ENCODE measurements around the gene ANKRD28.

The ANKRD28 gene

DNA sequence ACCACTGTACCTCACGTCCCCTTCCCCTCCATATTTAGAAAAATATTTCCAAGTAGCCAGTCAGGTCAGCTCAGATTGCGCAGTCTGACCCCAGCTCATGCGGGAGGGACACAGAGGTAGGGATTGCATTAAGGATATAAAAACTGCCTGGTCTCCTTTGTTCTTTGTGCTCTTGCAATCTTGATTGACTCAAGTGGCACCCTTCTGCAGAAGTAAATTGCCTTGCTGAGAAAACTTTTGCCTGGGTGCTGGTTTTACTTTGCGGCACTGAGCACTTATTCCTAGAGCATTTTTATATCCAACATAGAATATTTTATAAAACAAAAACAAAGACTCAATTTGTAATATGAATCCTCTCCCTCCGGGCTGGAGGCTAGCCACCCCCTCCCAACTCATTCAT is 141.4 kb downstream of the ANKRD28 start:
- Histone ChIP-seq H3K9ac (ENCODE audit: low read length) (no peak overlapping the region), H3F3A (ENCODE audit: insufficient read depth, low read length) (no peaks in the 10 kb centered on the region), H3K4me3 (ENCODE audit: low read depth, low read length, poor library complexity, severe bottlenecking) (no peak overlapping the region), H3K9me3 (ENCODE audit: low read length) (peaks cover 6% of the 10 kb centered on the region; the same call in 1 of the 2 replicates), H3K79me2 (ENCODE audit: insufficient read depth, low read length) (no peaks in the 10 kb centered on the region), H4K20me1 (ENCODE audit: insufficient read depth, low read length) (no peaks in the 10 kb centered on the region), H3K9me2 (ENCODE audit: low read depth, low read length) (no peaks in the 10 kb centered on the region), H3K4me1 (ENCODE audit: insufficient read depth, low read length, severe bottlenecking) (no peaks in the 10 kb centered on the region), H3K4me2 (ENCODE audit: low read length) (no peak overlapping the region), H3K27me3 (ENCODE audit: insufficient read depth, low read length) (no peaks in the 10 kb centered on the region; the same call in 1 of the 2 replicates), H2AFZ (ENCODE audit: low read length) (no peak overlapping the region), H3K27ac (ENCODE audit: low read depth, low read length, poor library complexity, severe bottlenecking) (no peak overlapping the region), H3K36me3 (ENCODE audit: insufficient read depth, low read length) (no peaks in the 10 kb centered on the region)
- TF ChIP-seq, protein P1, sequence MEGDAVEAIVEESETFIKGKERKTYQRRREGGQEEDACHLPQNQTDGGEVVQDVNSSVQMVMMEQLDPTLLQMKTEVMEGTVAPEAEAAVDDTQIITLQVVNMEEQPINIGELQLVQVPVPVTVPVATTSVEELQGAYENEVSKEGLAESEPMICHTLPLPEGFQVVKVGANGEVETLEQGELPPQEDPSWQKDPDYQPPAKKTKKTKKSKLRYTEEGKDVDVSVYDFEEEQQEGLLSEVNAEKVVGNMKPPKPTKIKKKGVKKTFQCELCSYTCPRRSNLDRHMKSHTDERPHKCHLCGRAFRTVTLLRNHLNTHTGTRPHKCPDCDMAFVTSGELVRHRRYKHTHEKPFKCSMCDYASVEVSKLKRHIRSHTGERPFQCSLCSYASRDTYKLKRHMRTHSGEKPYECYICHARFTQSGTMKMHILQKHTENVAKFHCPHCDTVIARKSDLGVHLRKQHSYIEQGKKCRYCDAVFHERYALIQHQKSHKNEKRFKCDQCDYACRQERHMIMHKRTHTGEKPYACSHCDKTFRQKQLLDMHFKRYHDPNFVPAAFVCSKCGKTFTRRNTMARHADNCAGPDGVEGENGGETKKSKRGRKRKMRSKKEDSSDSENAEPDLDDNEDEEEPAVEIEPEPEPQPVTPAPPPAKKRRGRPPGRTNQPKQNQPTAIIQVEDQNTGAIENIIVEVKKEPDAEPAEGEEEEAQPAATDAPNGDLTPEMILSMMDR (IDR thresholded peaks at IDR 0.05; ENCODE audit: low read length), result no peak
- TF ChIP-seq EZH2 (IDR thresholded peaks at IDR 0.05; ENCODE audit: borderline replicate concordance, low read length), result no peak

DNA sequence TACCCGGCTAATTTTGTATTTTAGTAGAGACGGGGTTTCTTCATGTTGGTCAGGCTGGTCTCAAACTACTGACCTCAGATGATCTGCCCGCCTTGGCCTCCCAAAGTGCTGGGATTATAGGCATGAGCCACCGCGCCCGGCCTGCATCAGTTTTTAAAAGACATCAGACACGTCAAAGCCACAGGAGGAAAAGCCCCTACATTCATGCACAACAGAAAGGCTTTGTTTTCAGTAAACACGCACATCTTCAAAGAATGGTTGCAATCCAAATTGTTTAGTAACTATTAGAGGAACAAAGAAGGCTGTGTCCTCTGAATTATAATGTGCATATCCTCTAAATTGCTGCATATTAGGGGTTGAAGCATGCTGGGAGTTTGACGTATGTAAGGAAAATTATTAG is 142.9 kb downstream of the ANKRD28 start:
- no peak overlapping the region for H3K4me2 ChIP-seq (ENCODE audit: low read length)
- no peaks in the 10 kb centered on the region for H3K9me2 ChIP-seq (ENCODE audit: low read depth, low read length)
- H3K27ac ChIP-seq (ENCODE audit: low read depth, low read length, poor library complexity, severe bottlenecking), result no peak overlapping the region
- no peaks in the 10 kb centered on the region; the same call in 1 of the 2 replicates for H3K27me3 ChIP-seq (ENCODE audit: insufficient read depth, low read length)
- no peak overlapping the region for H2AFZ ChIP-seq (ENCODE audit: low read length)
- no peaks in the 10 kb centered on the region for H3K36me3 ChIP-seq (ENCODE audit: insufficient read depth, low read length)
- no peak overlapping the region for H3K9ac ChIP-seq (ENCODE audit: low read length)
- H3F3A ChIP-seq (ENCODE audit: insufficient read depth, low read length), result no peaks in the 10 kb centered on the region
- no peak for TF ChIP-seq EZH2 (IDR thresholded peaks at IDR 0.05; ENCODE audit: borderline replicate concordance, low read length)
- TF ChIP-seq, protein P1 (IDR thresholded peaks at IDR 0.05; ENCODE audit: low read length), result no peak
- H3K79me2 ChIP-seq (ENCODE audit: insufficient read depth, low read length), result no peaks in the 10 kb centered on the region
- H4K20me1 ChIP-seq (ENCODE audit: insufficient read depth, low read length), result no peaks in the 10 kb centered on the region
- peaks cover 6% of the 10 kb centered on the region; the same call in 1 of the 2 replicates for H3K9me3 ChIP-seq (ENCODE audit: low read length)
- no peak overlapping the region for H3K4me3 ChIP-seq (ENCODE audit: low read depth, low read length, poor library complexity, severe bottlenecking)
- no peaks in the 10 kb centered on the region for H3K4me1 ChIP-seq (ENCODE audit: insufficient read depth, low read length, severe bottlenecking)

DNA sequence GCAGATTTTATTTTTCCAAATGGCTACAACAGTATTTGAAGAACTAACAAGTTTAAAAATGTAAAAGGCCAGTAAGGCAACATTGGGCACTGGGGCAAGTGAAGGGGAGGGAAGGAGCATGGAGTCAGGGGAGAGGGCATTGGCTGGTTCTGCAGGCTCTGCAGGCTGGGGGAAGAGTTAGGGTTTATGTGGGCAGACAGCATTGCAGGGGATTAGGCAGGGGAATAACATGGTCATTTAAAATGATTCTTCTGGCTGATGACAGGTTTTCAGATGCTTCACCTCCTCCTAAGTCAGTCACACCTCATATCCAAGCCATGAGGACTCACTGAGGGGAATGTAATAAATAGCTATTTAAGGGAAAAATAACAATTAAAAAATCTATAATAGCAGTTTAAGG is 143.7 kb downstream of the ANKRD28 start:
- H3K27ac ChIP-seq (ENCODE audit: low read depth, low read length, poor library complexity, severe bottlenecking), result no peak overlapping the region
- H4K20me1 ChIP-seq (ENCODE audit: insufficient read depth, low read length), result no peaks in the 10 kb centered on the region

More for the DNA sequence above, 143.7 kb downstream of the ANKRD28 start:
- Histone ChIP-seq H3K9me2 (ENCODE audit: low read depth, low read length) (no peaks in the 10 kb centered on the region), H3K4me2 (ENCODE audit: low read length) (no peak overlapping the region), H3K27me3 (ENCODE audit: insufficient read depth, low read length) (no peaks in the 10 kb centered on the region; the same call in 1 of the 2 replicates), H3K36me3 (ENCODE audit: insufficient read depth, low read length) (no peaks in the 10 kb centered on the region), H3F3A (ENCODE audit: insufficient read depth, low read length) (no peaks in the 10 kb centered on the region), H3K4me3 (ENCODE audit: low read depth, low read length, poor library complexity, severe bottlenecking) (no peak overlapping the region), H3K9ac (ENCODE audit: low read length) (no peak overlapping the region), H3K9me3 (ENCODE audit: low read length) (peaks cover 6% of the 10 kb centered on the region; the same call in 1 of the 2 replicates), H3K4me1 (ENCODE audit: insufficient read depth, low read length, severe bottlenecking) (no peaks in the 10 kb centered on the region), H3K79me2 (ENCODE audit: insufficient read depth, low read length) (no peaks in the 10 kb centered on the region), H2AFZ (ENCODE audit: low read length) (no peak overlapping the region)
- TF ChIP-seq, protein P1 (IDR thresholded peaks at IDR 0.05; ENCODE audit: low read length), result no peak
- TF ChIP-seq EZH2 (IDR thresholded peaks at IDR 0.05; ENCODE audit: borderline replicate concordance, low read length), result no peak
